ENCODE data around the gene MRPL12. TPM values are rescaled to one million over a fixed set of nuclear protein-coding genes. Genes with fewer than 3 reads are reported as not detected.

The MRPL12 gene
- total RNA-seq, 1 experiment from 2014 or later = 260 TPM

GRCh38 chr17:81707725-81708646 lies 4.8 kb downstream of the MRPL12 start:
- ChIA-PET POLR2A (no interaction called here), RAD21 (ENCODE audit: low non-redundant PET in 1 of 2, low total read pairs in 2 of 2, uncharacterized antibody in 2 of 2, unreplicated experiment in 2 of 2) (no interaction called here), CTCF (no interaction called here)
- Histone ChIP-seq H3K36me3 (ENCODE audit: control insufficient read depth in 1 of 2, insufficient read depth in 2 of 2, low read length in 2 of 2) (peaks cover 16 to 40% of the 10 kb centered on the region in 2 experiments; a peak in 3 of 4 replicates), H2AFZ (ENCODE audit: low read depth, low read length, poor library complexity, severe bottlenecking) (no peak overlapping the region), H3K27me3 (ENCODE audit: insufficient read depth, low read length) (no peaks in the 10 kb centered on the region), H3K4me1 (ENCODE audit: control insufficient read depth in 1 of 2, insufficient read depth in 2 of 2, low read length in 2 of 2) (peaks cover 25 to 43% of the 10 kb centered on the region in 2 experiments), H3K9me3 (ENCODE audit: control insufficient read depth in 1 of 2, insufficient read depth in 1 of 2, low read depth in 1 of 2, low read length in 2 of 2) (no peaks in the 10 kb centered on the region), H3K4me3 (replicated peaks in 1 of 2; ENCODE audit: low read depth in 1 of 2, low read length in 2 of 2) (no peak overlapping the region), H3K27ac (ENCODE audit: low read depth, low read length) (peak overlapping the region; percentile 12; the same call in 1 of the 2 replicates), H3K4me2 (ENCODE audit: low read length) (no peak overlapping the region), H3K9me2 (ENCODE audit: insufficient read depth) (no peaks in the 10 kb centered on the region), H4K20me1 (ENCODE audit: insufficient read depth) (no peaks in the 10 kb centered on the region), H3K9ac (ENCODE audit: low read length) (no peak overlapping the region), H3K79me2 (ENCODE audit: insufficient read depth, low read length) (peaks cover 54% of the 10 kb centered on the region)
- TF ChIP-seq EZH2 (IDR thresholded peaks at IDR 0.05) (no peak), JUND (IDR thresholded peaks at IDR 0.05) (no peak), ZBTB33 (IDR thresholded peaks at IDR 0.05; ENCODE audit: extremely low read depth, insufficient replicate concordance, low read length) (no peak), CEBPB (IDR thresholded peaks at IDR 0.05; ENCODE audit: low read depth) (no peak), POLR2AphosphoS5 (IDR thresholded peaks at IDR 0.05; ENCODE audit: low read depth, low read length) (no peak; the same call in 1 of the 2 replicates), ZFX (IDR thresholded peaks at IDR 0.05) (no peak), SRF (IDR thresholded peaks at IDR 0.05; ENCODE audit: low read depth) (no peak), RAD21 (IDR thresholded peaks at IDR 0.05; ENCODE audit: low read depth) (no peak), CTCF (IDR thresholded peaks at IDR 0.05 in 2 of 3, conservative IDR thresholded peaks at IDR 0.05 in 1 of 3; ENCODE audit: borderline replicate concordance in 1 of 3, insufficient read depth in 1 of 3, low read depth in 2 of 3, low read length in 2 of 3) (no peak), POLR2A (IDR thresholded peaks at IDR 0.05; ENCODE audit: borderline replicate concordance, extremely low read depth, insufficient read depth, insufficient read length) (no peak), ZNF274 (IDR thresholded peaks at IDR 0.05; ENCODE audit: low read depth, low read length) (no peak), REST (IDR thresholded peaks at IDR 0.05; ENCODE audit: low read depth) (no peak), TCF7L2 (IDR thresholded peaks at IDR 0.05; ENCODE audit: borderline replicate concordance, extremely low read depth, insufficient read depth, insufficient read length) (no peak), SP1 (IDR thresholded peaks at IDR 0.05; ENCODE audit: low read depth) (no peak), CBX3 (IDR thresholded peaks at IDR 0.05; ENCODE audit: low read depth) (no peak), SIN3A (IDR thresholded peaks at IDR 0.05; ENCODE audit: low read depth) (no peak), YY1 (IDR thresholded peaks at IDR 0.05; ENCODE audit: extremely low read depth, insufficient replicate concordance, low read depth, low read length) (no peak)
- DNase-seq (ENCODE audit: low read depth, low spot score) (no peak), ATAC-seq (no peak)
- intact Hi-C loops (cut with micrococcal nuclease) = no loop called here
- BruUV-seq (replicated peaks) = no TSS peak

All from HCT116 (cell line).